Measurements from ENCODE around the gene TAF6. TPM values are rescaled to one million over a fixed set of nuclear protein-coding genes. Genes with fewer than 3 reads are reported as not detected.
A peak's percentile ranks its signal among the peaks of the same experiment; 100 is the strongest.

TAF6 gene
- total and polyA plus RNA-seq, 9 of the 15 experiments (the other 6 are each of a cell fraction or from before 2014, with no cell fraction given): 0.78 to 78.7 (median 21.3) TPM

- TF ChIP-seq ZNF280A (IDR thresholded peaks at IDR 0.05; ENCODE audit: low read depth, partially characterized antibody) (no peak), MAZ (CRISPR knock-in tag; conservative IDR thresholded peaks at IDR 0.05 in 1 of 2, IDR thresholded peaks at IDR 0.05 in 1 of 2) (peak; percentile 83 to 88), ZNF511 (CRISPR knock-in tag; IDR thresholded peaks at IDR 0.05) (peak; percentile 100), MEIS2 (IDR thresholded peaks at IDR 0.05; ENCODE audit: partially characterized antibody) (peak; percentile 47), MLX (CRISPR knock-in tag; conservative IDR thresholded peaks at IDR 0.05) (peak in 1 of 2 experiments; percentile 97; a peak in 2 of 4 replicates), PTTG1 (tag; IDR thresholded peaks at IDR 0.05; ENCODE audit: low read depth) (no peak), ZNF77 (CRISPR knock-in tag; IDR thresholded peaks at IDR 0.05) (no peak; the same call in 1 of the 2 replicates), ZNF263 (CRISPR knock-in tag; IDR thresholded peaks at IDR 0.05; ENCODE audit: borderline replicate concordance) (peak; percentile 84), TAF1 (IDR thresholded peaks at IDR 0.05; ENCODE audit: control insufficient read depth, extremely low read depth, insufficient read depth, low read length, severe bottlenecking) (peak; percentile 98), HINFP (tag; conservative IDR thresholded peaks at IDR 0.05; ENCODE audit: low read depth) (no peak), C11orf30 (IDR thresholded peaks at IDR 0.05; ENCODE audit: low read depth) (peak; percentile 83), TEAD4 (IDR thresholded peaks at IDR 0.05; ENCODE audit: low read length) (peak; percentile 53), TEAD4 (CRISPR knock-in tag; IDR thresholded peaks at IDR 0.05; ENCODE audit: borderline replicate concordance) (peak; percentile 98), CBFB (CRISPR knock-in tag; IDR thresholded peaks at IDR 0.05) (no peak), MIER1 (IDR thresholded peaks at IDR 0.05; ENCODE audit: low read depth) (no peak), ZNF76 (CRISPR knock-in tag; IDR thresholded peaks at IDR 0.05; ENCODE audit: borderline replicate concordance) (peak; percentile 93), ZNF23 (CRISPR knock-in tag; IDR thresholded peaks at IDR 0.05) (no peak), HEY1 (CRISPR knock-in tag; IDR thresholded peaks at IDR 0.05; ENCODE audit: borderline replicate concordance) (no peak), U2AF2 (optimal IDR thresholded peaks at IDR 0.05; ENCODE audit: low read depth, low read length) (no peak), E2F5 (CRISPR knock-in tag; IDR thresholded peaks at IDR 0.05) (peak; percentile 93)
Observed at GRCh38 chr7:100088621-100089457, 30.3 kb downstream of the TAF6 start, which contains the start of gene COPS6 (continued).

All from K562 (cell line).